ENCODE results near the gene BIN1.

DNA sequence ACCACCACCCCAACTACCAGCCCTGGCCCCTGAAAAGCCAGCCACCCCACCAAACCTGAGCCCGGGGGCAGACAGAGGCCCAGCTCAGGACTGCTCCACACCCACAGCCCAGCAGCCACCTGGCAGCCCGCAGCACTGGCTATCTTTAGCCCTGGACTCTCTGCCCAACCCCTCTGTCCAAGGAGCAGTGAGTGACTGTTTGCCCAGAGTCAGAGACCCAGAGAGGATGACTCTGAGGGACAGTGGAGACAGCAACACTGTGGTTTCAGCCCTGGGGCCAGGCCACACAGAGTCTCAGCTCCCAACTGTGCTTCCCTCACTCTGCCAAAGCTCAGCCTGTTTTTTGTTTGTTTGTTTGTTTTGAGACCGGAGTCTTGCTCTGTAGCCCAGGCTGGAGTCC, 32.6 kb downstream of the BIN1 start:
- TF ChIP-seq, protein P1, sequence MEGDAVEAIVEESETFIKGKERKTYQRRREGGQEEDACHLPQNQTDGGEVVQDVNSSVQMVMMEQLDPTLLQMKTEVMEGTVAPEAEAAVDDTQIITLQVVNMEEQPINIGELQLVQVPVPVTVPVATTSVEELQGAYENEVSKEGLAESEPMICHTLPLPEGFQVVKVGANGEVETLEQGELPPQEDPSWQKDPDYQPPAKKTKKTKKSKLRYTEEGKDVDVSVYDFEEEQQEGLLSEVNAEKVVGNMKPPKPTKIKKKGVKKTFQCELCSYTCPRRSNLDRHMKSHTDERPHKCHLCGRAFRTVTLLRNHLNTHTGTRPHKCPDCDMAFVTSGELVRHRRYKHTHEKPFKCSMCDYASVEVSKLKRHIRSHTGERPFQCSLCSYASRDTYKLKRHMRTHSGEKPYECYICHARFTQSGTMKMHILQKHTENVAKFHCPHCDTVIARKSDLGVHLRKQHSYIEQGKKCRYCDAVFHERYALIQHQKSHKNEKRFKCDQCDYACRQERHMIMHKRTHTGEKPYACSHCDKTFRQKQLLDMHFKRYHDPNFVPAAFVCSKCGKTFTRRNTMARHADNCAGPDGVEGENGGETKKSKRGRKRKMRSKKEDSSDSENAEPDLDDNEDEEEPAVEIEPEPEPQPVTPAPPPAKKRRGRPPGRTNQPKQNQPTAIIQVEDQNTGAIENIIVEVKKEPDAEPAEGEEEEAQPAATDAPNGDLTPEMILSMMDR (IDR thresholded peaks at IDR 0.05) = no peak
- TF ChIP-seq POLR2A (IDR thresholded peaks at IDR 0.05) = peak in 1 of 2 donors; percentile 58
